Measurements from ENCODE around the gene GAL. TPM values are rescaled to one million over a fixed set of nuclear protein-coding genes. Genes with fewer than 3 reads are reported as not detected.

Gene GAL
- polyA plus RNA-seq, 1 experiment = 2.8 TPM

- no peak for TF ChIP-seq CTCF (IDR thresholded peaks at IDR 0.05; ENCODE audit: insufficient read depth, low read depth, low read length)
- POLR2A ChIA-PET = no interaction called here
- Histone ChIP-seq H3K27me3 (ENCODE audit: control insufficient read depth, insufficient read depth, low read length) (peaks cover 20% of the 10 kb centered on the region), H3K4me3 (ENCODE audit: low read depth, low read length) (no peak overlapping the region), H3K36me3 (ENCODE audit: control insufficient read depth, insufficient read depth, low read length) (no peaks in the 10 kb centered on the region)
- DNase-seq (ENCODE audit: low read depth) = no peak
- CTCF ChIA-PET = no interaction called here
These were observed 23.2 kb downstream of the GAL start for GRCh38 chr11:68707527-68707926.

- no peak for DNase-seq (ENCODE audit: low read depth)
- TF ChIP-seq CTCF (IDR thresholded peaks at IDR 0.05; ENCODE audit: insufficient read depth, low read depth, low read length) = no peak
- Histone ChIP-seq H3K36me3 (ENCODE audit: control insufficient read depth, insufficient read depth, low read length) (no peaks in the 10 kb centered on the region), H3K27me3 (ENCODE audit: control insufficient read depth, insufficient read depth, low read length) (peaks cover 19% of the 10 kb centered on the region), H3K4me3 (ENCODE audit: low read depth, low read length) (no peak overlapping the region)
- ChIA-PET POLR2A (no interaction called here), CTCF (no interaction called here)
These were observed 24.7 kb downstream of the GAL start for GRCh38 chr11:68709062-68709461.

- Histone ChIP-seq H3K4me3 (ENCODE audit: low read depth, low read length) (no peak overlapping the region), H3K27me3 (ENCODE audit: control insufficient read depth, insufficient read depth, low read length) (peaks cover 15% of the 10 kb centered on the region), H3K36me3 (ENCODE audit: control insufficient read depth, insufficient read depth, low read length) (no peaks in the 10 kb centered on the region)
- POLR2A ChIA-PET = no interaction called here
- TF ChIP-seq CTCF (IDR thresholded peaks at IDR 0.05; ENCODE audit: insufficient read depth, low read depth, low read length) = no peak
- DNase-seq (ENCODE audit: low read depth) = no peak
- CTCF ChIA-PET = no interaction called here
These were observed 26.1 kb downstream of the GAL start for GRCh38 chr11:68710409-68710808.

- CTCF ChIA-PET = interaction anchor here (1.0 kb wide), 1 partner anchor 69 kb away, joined by 3 read pairs; no protein-coding TSS in a partner anchor
- no peaks in the 10 kb centered on the region for H3K36me3 ChIP-seq (ENCODE audit: control insufficient read depth, insufficient read depth, low read length)
These were observed 26.8 kb downstream of the GAL start for GRCh38 chr11:68711114-68711513.

GRCh38 chr11:68714060-68714856 is 29.9 kb downstream of the GAL start:
- H3K4me3 ChIP-seq (ENCODE audit: low read depth, low read length) = no peak overlapping the region
- ChIA-PET POLR2A (no interaction called here), CTCF (interaction anchor here (1.2 to 1.4 kb wide), 2 partner anchors 17 to 18 kb away, joined by 3 read pairs; no protein-coding TSS in a partner anchor)
- peaks cover 16% of the 10 kb centered on the region for H3K27me3 ChIP-seq (ENCODE audit: control insufficient read depth, insufficient read depth, low read length)
- TF ChIP-seq CTCF (IDR thresholded peaks at IDR 0.05; ENCODE audit: insufficient read depth, low read depth, low read length) = no peak
- no peak for DNase-seq (ENCODE audit: low read depth)
- no peaks in the 10 kb centered on the region for H3K36me3 ChIP-seq (ENCODE audit: control insufficient read depth, insufficient read depth, low read length)

More at GRCh38 chr11:68711114-68711513, 26.8 kb downstream of the GAL start:
- no peak overlapping the region for H3K4me3 ChIP-seq (ENCODE audit: low read depth, low read length)
- POLR2A ChIA-PET = no interaction called here
- DNase-seq (ENCODE audit: low read depth) = no peak
- H3K27me3 ChIP-seq (ENCODE audit: control insufficient read depth, insufficient read depth, low read length) = peaks cover 15% of the 10 kb centered on the region
- TF ChIP-seq CTCF (IDR thresholded peaks at IDR 0.05; ENCODE audit: insufficient read depth, low read depth, low read length) = no peak
